GM18873 (cell line): ENCODE results near the gene NAXD.
"Not testable (repeated sequence)": the region's sequence is repeated elsewhere in the genome, so short reads cannot be mapped to it uniquely, and the experiment has no call there.

ENCODE experiments used
- ATAC-seq: cut with Tn5 transposase; IDR thresholded peaks from one replicate; pipeline ENCODE4 v1.9.1; 2021; ENCODE audit warnings: mild to moderate bottlenecking, moderate library complexity, moderate number of reproducible peaks; ENCODE audit not compliant: unreplicated experiment, low FRiP score

Gene NAXD

GRCh38 chr13:110661256-110661655 is 45.9 kb downstream of the NAXD start:
- ATAC-seq = no peak

- no peak for ATAC-seq
These were observed 46.7 kb downstream of the NAXD start for GRCh38 chr13:110662091-110662490.

DNA sequence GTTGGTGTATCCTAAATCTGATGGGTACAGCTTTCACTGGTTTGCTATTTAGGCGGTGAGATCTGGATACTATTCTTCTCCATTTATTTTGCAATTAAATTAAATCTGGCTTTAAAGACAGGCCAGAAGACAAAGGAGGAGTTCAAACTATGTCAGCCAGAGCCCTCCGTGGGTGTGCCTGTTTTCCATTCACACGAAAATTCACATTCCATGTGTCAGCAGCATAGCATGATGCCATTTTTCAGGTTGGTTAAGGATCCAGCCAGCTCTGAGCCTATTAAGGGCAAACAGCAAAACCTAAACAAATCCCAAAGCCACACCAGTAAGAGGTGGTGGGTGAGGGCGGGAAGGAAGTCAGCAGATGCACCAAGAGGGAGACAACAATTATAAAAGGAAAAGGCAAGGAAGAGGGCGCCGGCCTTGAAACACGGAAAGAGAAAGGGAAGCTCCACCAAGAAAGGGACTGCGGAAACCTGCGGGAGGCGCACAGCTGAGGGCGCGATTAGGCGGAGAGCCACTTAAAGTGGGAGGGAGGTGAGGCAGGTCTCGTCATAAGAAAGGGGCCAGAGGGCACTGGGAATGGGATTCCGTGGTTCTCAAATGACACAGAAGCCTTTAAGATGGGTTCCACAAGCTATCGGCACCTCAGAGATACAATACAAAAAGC is 47.6 kb downstream of the NAXD start:
- no peak for ATAC-seq

GRCh38 chr13:110663491-110663890 is 48.1 kb downstream of the NAXD start:
- no peak for ATAC-seq

GRCh38 chr13:110664041-110664440 is 48.7 kb downstream of the NAXD start:
- no peak for ATAC-seq

DNA sequence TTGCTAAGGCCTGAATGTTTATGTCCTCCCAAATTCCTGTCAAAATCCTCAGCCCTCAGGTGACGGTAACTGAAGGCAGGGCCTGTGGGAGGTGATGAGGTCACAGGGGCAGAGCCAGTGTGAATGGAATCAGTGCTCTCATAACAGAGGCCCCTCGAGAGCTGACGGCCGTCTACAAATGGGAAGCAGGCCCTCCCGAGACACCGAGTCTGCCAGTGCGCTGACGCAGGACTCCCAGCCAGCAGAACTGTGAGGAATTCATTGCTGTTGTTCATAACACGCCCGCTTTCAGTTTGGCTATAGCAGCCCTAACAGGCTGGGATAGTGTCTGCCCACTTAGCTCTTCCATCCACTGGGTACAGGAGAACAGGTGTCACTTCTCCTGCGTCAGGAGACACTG is 49.3 kb downstream of the NAXD start:
- ATAC-seq = no peak

GRCh38 chr13:110665491-110666254 is 50.3 kb downstream of the NAXD start:
- no peak for ATAC-seq

GRCh38 chr13:110666255-110666533 is 50.8 kb downstream of the NAXD start:
- ATAC-seq = no peak

GRCh38 chr13:110669036-110669435 is 53.7 kb downstream of the NAXD start:
- no peak for ATAC-seq

GRCh38 chr13:110669814-110670213 is 54.5 kb downstream of the NAXD start:
- ATAC-seq = not testable (repeated sequence)

- ATAC-seq = peak; percentile 68
These were observed 61.5 kb downstream of the NAXD start for GRCh38 chr13:110676595-110677587.

- no peak for ATAC-seq
These were observed 62.6 kb downstream of the NAXD start for GRCh38 chr13:110677731-110678545.

DNA sequence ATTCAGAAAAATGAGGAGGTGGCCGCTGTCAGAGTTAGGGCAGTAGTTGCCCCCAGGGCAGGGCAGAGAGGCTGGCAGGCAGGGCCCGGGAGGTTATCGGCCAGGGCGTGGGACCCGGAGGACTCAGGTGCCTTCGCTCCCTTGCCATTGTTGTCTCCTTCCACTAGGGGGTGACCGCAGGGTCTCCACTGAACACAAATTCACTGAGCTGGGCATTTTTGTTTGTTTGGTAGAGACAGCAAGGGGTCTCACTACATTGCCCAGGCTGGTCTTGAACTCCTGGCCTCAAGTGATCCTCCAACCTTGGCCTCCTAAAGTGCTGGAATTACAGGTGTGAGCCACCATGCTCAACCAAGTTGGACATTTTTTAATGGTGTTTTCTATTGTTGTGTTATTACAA is 65.5 kb downstream of the NAXD start:
- ATAC-seq = no peak

DNA sequence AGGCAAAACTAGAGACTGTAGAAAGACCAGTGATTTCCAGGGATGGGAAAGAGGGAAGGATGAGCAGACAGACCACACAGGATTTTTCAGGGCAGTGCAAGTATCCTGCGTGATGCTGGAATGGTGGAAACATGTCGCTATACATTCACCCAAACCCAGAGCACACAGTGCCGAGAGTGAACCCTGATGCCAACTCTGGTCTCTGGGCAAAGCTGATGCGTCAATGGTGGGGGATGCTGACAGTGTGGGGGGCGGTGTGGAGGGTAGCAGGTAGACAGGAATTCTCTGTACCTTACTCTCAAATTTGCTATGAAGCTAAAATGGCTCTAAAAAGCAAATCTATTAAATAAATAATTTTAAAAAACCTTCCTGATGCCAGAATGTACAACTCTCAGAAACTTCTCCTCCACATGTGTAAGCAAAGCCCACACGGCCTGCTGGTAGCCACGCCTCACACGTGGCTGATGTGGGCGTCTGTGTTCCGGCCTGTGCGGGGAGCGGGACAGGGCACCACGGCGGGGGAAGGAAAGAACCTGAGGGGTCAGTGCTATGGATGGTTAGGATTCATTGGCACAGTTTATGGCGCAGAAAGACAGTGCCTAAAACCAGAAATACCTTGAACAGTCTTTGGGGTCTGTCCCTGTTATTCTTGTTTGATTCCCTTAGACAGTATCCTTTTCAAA is 66.7 kb downstream of the NAXD start:
- ATAC-seq = no peak

GRCh38 chr13:110682746-110683145 is 67.4 kb downstream of the NAXD start:
- ATAC-seq = no peak

DNA sequence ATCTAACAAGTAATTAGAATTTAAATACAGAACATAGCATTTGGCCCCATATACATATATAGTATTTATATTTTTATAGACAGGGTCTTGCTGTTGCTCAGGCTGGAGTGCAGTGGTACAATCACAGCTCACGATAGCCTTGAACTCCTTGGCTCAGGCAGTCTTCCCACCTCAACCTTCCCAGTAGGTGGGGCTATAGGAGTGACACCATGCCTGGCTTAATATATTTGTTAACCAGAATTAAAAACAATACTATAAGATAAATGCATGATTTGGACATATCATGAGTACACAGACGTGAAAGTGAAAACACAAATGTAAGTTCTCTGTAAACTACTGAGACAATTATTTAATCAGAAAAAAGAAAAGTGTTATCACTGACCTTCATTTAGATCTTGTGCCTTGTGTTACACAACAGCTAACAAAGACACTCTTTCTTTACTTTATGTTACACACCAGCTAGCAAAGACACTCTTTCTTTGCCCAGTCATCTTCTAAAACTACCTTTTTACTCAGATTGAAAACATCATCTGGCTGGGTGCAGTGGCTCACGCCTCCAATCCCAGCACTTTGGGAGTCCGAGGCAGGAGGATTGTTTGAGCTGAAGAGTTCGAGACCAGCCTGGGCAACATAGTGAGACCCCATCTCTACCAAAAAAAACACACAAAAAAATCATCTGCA is 68.0 kb downstream of the NAXD start:
- no peak for ATAC-seq

GRCh38 chr13:110683921-110684320 is 68.6 kb downstream of the NAXD start:
- no peak for ATAC-seq

GRCh38 chr13:110684388-110685056 is 69.2 kb downstream of the NAXD start:
- no peak for ATAC-seq
